ENCODE measurements around the gene GSG1L.

Gene GSG1L

DNA sequence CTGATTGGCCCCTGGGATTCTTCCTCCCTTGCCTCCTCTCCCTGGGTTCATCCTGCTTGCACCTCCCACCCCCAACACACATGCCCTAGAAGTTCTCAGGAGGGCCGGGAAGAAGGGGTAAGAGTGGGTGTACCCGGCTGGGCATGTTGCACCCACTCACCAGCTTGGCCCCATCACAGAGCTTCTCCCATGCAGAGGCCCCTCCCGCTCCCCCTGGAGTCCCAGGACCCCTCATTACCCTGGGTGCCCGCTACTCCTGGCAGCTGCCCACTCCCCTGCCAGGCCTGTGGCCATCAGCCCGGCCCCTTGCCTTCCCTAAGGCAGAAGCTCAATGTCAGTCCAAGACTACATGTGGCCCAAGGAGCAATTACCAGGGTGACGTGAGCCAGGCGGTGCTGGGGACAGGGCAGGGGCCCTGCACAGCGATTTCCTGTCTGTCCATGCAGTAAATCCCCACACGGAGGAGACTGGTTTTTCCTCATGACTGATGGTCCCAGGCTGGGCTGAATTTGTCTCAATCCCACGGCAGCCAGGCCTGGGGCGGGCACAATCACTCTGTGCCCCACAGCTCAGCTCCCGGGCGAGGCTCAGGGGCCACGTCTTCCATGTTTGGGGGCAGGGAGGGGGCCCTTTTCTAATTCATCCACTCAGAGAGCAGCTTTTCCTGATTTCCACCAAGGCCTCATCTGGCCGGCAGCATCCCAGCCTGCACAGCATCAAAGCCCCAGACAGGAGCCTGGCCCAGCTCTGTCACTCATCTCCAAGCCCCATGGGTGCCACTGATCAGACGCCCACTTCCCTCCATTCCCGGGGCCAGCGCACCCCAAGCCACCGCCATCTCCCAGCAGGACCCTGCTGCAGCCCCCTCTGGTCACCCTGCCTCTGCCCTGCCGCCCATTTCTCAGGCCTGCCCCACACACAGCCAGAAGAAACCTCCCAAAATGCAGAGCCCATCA, 278.9 kb downstream of the GSG1L start:
- in situ Hi-C loops (cut with HindIII; ENCODE audit: low sequenced_read_pairs) = no loop called here

DNA sequence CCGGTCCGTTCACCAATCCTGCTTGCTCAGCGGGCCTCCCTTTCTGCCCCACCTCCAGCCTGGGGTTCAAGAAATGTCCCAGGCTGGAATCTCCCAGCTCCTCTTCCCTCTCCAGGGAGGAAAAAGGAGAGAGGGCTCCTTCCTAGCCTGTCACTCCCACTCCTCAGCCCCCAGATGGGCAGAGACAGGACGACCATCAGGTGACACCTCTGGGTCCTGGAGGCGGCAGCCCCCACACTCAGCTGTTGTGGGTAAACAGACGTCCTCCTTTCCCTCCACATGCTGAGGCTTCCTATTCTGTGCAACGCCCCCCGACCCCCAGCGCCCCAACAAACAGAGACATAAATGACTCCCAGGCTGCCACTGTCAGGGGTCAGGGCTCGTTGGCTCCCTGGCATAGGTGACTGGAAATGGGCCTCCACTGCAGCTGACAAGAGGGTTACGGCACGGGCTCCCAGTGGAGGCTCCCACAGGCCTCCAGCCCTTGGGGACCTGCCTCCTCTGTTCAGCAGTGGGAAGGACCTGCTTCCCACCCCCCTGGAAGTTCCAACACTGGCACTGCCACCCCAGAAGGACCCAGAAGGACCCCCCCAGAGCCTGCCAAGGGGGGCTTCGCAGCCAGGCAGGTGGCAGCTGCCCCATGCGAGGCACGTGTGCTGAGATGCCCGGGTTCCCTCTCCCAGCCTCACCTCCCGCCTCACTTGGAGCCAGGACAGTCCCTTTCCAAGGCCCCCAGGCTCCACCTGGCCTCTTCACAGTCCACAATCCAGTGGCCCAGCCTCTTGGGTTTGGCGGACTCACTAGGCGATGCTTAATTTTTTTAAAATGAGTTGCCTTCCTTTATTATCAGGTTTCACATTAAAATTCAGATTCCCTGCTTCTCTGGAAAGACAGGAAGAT, 281.3 kb downstream of the GSG1L start:
- in situ Hi-C loops (cut with HindIII; ENCODE audit: low sequenced_read_pairs) = no loop called here

DNA sequence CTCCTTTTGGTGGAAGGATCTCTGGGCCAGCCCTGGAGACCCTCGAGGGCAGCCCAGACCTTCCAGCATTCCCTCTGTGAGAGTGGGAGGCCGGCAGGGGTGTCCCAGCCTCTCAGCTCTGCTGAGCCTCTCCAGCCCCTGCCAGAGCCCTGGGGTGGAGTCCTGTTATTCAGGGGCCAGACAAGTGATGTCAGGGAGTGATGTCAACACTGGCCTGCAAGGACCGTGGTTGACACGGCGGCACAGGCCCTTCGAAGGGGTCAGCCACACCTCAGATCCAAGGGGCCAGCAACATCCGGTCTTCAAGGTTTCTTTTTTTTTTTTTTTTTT, 282.4 kb downstream of the GSG1L start:
- in situ Hi-C loops (cut with HindIII; ENCODE audit: low sequenced_read_pairs) = no loop called here

DNA sequence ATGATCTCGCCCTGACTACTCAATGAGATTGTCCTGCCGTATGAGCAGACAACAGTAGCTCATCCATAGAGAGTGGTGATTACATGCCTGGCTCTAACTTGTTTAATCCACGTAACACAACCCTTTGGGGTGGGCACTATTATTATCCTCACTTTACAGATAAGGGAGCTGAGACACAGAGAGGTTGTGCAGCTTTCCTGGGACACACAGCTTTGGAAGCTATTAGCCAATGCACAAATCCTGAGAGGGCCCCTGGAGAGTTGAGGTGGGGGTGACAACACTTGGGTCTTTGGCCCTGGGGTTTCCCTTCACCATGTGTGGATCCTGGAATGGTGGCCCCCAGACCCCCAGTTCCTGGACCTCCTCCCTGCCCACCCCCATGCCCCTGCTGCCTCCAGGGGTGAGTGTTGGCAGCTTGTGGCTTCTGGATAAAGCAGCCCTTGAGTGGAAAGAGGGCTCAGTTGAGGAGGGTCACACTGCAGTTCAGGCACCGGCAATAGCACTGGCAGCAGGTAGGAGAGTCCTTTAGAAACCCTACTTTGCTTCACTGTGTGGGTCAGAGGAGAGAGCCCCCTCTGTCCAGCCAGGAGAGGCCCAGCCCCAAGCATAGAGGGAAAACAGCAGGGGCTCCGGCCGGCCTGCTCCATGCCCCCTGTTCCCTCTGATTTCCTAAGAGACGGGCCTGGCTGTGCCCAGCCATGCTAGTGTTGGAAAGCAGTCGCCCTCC, 282.9 kb downstream of the GSG1L start:
- in situ Hi-C loops (cut with HindIII; ENCODE audit: low sequenced_read_pairs) = no loop called here

DNA sequence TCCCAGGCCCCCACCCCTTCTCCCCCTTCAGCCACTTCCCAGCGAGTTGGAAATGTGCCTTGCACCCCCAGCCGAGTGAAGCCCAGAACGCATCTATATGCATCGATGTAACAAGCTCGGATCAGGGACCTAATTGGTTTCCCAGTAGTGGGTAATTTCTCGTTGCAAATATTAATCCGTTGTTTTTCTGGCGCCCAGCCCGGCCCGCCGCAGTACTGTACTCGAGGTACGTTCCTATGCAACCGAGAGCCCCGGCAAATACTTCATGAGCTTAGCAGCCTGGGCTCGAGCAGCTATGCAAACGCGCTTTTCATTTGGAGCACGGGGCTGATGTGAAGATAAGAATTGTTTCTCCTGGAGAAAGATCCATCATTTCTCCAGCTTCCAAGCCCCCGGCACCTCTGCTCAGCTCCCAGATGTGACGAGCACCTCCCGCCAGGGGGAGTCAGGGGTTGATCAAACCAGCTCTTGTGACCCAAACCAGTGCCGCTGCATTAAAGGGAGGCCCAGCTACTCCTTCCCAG, 283.8 kb downstream of the GSG1L start:
- in situ Hi-C loops (cut with HindIII; ENCODE audit: low sequenced_read_pairs) = no loop called here

DNA sequence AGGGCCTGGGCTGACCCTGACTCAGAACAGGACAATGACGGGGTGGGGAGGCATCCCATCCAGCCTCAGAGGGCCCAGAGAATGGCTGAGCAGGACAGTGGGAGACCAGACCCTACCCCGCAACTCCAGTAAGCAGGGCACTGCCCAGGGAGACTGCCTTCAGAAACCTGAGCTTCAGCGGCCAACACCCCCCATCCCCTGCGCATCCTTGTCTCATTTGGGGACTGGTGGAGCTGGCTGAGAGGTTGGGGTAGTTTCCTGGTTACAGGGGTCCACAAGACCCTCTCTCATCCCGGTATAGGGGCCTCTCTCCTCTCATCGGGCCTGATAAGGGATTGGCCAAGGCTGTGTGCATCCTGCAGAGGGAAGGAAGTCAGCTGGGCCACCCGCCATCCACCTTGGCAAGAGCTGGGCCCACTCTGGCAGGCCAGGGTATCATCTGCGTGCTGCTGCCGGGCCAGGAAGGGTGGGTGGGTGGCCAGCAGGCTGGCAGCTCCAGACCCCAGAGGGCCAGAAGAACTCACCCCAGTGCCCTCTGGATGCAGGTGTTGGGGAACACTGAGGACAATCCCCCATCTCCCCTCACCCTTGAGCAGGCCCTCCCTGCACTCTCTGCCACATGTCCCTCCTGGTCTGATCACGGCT, 284.5 kb downstream of the GSG1L start:
- in situ Hi-C loops (cut with HindIII; ENCODE audit: low sequenced_read_pairs) = no loop called here

DNA sequence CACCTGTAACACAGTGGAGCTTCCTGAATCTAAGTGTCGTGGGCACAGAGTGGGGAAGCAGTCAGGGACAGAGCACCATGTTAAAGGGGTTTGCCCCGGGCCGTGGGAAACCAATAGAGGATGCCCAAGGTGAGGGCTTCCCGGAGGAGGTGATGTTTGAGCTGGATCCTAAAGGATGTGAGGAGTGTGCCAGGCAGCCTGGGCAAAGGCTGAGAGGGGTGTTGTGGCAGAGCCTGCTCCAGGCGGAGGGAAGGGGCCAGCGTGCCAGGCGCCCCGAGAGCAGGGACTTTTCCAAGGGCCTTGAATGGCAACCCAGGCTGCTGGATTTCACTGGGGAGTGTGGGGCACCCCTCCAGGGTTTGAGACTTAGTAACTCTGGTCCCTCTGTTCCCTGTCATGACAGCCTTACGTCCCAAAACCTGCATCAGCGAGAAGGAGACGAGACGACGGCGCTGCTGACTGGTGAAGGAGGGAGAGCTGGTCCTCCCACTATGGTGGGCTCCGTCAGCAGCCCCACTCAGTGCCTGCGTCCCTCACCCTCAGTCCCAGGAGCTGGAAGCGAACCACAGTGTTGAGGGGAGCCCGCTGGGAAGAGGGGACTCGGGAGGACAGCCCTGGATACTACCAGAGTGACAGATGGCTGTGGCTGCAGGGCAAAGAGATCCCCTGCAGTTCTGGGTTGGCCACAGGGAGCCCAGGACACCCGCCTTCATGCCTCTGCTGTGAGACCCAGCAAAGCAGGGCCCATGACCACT, 285.2 kb downstream of the GSG1L start:
- in situ Hi-C loops (cut with HindIII; ENCODE audit: low sequenced_read_pairs) = no loop called here

DNA sequence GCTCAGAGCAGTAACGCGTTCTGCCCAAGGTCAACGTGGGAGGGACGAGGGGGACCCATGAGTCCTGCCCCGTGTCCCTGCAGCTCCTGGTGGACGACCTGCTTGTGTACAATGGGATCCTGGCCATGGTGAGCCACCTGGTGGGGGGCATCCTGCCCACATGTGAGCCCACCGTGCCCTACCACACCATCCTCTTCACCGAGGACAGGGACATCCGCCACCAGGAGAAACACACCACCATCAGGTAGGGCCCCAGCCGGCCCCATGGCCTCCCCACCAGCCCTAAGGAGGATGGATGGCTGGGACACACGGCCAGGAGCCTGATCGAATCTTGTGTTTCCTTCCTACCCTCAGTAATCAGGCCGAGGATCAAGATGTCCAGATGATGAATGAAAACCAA, 286.0 kb downstream of the GSG1L start:
- in situ Hi-C loops (cut with HindIII; ENCODE audit: low sequenced_read_pairs) = no loop called here

DNA sequence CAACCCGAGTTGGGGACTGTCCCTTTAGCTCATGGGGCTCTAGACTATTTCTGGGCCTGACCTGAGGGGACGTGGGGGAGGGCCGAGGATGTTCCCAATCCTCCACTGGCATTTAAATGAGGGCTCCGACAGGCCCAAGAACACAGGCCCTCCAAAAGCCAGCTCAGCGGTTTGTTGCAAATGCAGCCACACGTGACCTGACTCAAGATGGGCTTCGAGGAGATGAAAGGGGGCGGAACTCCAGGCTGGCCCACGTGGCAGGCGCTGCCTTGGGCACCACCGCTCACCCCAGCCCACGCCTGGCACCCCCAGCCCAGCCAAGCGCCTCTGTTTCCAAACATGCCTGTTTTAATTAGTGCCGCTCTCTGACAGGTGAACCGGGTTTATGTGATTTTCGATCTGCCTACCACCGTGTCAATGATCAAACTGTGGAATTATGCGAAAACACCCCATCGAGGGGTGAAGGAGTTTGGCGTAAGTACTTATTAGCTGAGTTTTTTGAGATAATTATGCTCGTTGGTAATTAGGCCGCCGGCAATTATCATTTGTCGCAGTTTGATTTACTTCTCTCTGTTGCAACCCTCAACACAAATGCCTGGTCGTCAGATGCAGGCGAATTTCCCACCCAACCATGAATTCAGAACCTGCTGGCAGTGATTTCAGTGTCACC, 286.8 kb downstream of the GSG1L start:
- in situ Hi-C loops (cut with HindIII; ENCODE audit: low sequenced_read_pairs) = no loop called here

DNA sequence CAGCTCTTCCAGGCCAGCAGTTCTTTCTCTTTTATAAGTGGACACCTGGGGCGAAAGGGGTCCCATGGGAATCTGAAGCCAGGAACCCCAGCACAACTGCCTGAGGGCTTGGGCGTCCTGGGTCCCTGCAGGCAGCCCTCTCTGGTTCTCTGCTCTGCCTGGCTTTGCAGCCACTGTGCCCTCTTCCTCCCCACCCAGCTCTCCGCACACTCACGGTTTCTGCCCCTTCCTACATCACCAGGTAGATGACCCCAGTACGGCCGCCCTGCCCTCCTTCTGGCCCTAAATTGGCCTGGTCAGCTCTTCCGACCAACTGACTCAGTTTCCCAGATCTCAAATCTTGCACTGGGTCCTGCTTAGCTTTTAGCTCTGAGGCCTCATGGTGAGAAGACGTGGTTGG, 288.3 kb downstream of the GSG1L start:
- in situ Hi-C loops (cut with HindIII; ENCODE audit: low sequenced_read_pairs) = no loop called here

DNA sequence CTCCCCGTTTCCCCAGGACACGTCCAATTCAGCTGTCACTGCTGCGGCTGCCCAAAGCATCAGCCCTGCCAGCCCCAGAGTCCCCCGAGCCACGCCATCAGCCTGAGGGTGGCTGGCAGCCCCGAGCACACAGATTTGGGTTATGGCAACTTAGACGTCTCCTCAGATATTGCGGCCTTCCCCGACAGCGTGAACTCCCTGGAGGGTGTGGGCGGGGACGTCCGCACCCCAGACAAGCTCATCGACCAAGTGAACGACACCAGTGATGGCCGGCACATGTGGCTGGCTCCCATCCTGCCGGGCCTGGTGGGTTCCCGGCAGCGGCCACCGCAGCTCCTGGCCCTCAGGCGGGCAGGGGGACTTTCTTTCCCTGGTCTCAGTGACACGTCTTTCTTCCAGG, 288.7 kb downstream of the GSG1L start:
- in situ Hi-C loops (cut with HindIII; ENCODE audit: low sequenced_read_pairs) = no loop called here

DNA sequence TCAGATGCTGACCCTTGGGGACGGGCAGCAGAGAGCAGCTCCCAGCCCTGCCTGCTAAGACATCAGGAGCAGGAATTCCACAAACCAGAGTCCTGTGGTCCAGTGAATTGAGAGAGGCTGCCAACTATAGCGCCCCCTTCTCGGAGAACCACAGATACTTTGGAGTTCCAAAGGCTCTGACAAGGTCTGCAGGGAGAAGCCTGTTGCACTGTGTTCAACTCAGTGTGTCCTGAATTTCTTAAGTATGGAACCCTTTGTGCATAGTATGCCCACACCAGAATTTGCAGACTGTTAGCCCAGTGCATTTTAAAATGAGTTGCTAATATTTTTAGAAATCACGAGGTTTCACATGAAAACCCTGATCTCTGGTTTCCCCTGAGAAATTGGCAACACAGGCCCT, 290.2 kb downstream of the GSG1L start:
- in situ Hi-C loops (cut with HindIII; ENCODE audit: low sequenced_read_pairs) = no loop called here

DNA sequence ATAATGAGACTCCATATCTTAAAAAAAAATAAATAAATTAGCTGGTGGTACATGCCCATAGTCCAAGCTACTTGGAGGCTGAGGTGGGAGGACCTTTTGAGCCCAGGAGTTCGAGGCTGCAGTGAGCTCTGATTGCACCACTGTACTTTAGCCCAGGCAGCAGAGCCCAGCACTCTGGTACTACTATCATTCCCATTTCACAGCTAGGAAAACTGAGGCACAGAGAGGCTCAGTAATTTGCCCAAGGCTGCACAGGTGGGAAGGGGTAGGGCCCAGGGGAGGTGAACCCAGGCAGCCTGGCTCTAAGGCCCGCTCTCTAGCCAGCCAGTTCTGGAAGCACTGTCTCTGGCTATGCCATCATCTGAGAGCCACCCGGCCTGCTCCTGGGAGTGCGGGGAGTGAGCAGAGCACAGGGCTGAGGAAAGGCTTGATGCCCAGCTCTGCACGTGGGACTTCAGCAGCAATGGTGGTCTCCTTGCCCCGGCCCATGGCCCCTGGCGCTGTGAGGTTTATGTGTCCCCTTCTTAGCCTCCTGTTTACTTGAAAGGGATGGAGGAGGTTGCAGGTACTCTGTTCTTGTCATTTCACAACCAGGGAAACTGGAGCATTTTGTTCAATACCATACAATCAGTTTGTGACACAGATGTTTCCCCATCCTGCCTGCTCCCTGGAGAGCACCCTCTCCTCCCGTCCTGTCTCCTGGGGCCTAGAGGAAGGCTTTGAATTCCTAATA, 291.3 kb downstream of the GSG1L start:
- in situ Hi-C loops (cut with HindIII; ENCODE audit: low sequenced_read_pairs) = no loop called here

DNA sequence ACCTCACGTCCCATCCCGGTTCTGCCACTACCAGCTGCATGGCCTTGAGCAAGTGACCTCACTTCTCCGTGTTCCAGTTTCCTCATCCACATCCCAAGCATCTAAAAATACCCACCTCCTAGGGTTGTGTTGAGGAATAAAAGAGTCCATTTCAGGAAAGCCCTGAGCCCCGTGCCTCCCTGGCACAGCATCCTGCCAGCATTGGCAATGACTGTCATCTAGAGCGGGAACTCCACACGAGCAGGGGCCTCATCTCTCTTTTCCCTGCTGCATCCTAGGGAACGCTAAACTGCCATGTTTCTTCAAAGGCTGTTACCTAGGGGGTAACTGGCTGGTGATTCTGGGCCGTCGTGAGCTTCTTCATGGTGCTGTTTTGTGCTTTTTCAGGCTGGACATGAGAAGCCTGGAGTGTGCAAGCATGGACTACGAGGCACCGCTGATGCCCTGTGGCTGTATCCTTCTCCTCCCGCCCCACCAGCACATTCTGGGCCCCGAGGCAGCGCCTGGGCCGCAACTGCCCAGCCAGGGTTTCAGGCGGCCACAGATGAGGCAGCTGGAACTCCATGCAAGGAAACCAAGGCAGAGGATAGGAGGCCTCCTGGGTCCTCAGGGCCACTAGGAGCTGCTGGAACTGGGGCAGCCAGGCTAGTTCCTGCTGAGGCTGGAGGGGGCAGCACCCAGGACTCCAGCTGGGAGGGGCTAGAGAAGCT, 292.2 kb downstream of the GSG1L start:
- in situ Hi-C loops (cut with HindIII; ENCODE audit: low sequenced_read_pairs) = no loop called here

DNA sequence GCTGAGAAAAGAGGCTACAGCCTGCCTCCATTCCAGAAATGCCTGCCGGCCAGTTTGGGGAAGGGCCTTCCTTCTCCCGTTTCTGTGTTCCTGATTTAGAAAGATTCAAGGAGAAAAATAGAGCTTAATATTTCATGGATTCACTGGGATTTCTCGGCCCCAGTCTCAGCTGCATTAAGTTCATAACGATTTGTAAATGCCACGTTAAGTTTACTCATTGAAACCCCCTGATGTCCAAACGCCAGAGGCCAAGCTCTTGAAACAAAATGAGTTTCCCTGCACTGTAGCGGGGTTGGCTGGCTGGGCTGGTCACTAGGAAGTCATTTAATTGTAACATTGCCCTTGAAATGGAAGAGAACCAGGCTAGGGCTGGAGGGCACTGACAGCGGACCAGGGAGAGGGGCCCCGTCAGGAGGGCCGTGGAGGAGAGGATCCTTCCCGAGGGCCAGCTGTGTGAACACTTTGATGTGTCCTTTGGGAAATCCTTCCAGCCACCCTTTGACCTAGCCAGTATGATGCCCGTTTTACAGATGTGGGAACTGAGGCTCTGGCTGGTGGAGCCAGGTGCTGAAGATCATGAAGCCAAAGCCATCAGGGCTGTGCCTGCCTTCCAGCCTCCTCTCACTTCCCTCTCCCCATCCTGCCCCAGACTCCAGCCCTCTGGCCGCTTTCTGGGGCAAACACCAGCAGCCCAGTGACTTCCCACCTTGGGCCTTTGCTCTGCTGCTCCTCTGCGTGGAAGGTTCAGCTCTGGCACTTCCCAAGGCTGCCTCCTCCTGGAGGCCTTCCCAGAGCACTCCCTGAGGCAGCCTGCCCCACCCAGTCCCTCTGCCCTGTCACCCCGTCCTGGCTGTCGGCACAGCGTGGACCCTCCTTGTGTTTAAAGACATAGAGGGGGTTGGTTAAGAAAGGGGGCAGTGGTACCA, 293.0 kb downstream of the GSG1L start:
- in situ Hi-C loops (cut with HindIII; ENCODE audit: low sequenced_read_pairs) = no loop called here

DNA sequence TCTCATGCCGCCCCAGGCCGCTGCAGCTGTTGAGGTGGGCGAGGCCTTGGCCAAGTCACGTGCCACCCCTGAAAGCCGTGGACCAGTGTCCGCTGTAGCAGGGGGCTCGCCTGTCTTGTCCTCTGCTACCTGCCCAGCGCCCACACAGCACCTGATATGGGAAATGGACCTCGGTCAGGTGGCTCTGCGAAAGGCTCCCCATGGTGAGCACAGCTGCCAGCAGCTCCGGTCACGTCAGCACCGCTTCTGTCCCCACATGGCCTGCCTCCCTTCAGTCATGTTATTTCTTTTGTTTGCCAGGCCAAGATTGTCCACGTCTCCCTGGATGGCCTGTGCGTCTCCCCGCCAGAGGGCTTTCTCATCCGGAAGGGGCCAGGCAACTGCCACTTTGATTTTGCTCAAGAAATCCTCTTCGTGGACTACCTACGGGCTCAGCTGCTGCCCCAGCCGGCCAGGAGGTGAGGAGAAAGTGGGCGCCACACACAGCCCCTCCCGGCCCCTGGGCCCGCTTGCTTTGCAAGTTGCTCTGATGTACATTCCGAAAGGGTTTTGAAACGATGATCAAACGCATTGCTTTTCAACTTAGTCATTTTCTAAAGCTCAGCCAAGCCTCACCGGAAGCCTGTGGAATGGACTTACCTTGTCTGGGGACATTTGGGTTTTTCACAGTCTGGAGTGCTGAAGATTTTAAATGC, 293.8 kb downstream of the GSG1L start:
- in situ Hi-C loops (cut with HindIII; ENCODE audit: low sequenced_read_pairs) = no loop called here
